ENCODE measurements around the gene OTX1. TPM values are rescaled to one million over a fixed set of nuclear protein-coding genes. Genes with fewer than 3 reads are reported as not detected.

Gene OTX1
- total and polyA plus RNA-seq, 2 of the 4 experiments (the other 2 are of a cell fraction), result 0.03 TPM; not detected in 1

DNA sequence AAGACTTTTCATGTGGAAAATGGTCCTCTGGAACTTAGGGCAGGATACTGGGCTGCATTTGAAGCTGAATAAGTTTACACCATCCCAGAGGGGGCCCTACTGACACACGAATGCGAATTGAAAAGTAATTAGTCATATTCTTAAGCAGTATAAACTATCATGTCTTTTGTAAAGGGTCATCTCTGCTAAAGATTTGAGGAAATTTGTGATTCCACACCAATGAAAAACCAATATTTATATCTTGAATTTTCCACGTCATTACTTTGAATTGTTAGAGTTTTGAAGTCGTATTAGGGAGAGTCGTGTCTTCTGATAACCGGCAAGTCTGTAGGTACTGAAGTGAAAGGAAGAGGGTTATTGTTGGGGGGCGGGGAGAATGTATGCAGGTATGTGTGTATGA lies 4.1 kb upstream of the OTX1 start:
- H3K4me2 ChIP-seq (ENCODE audit: low read depth, low read length), result no peak overlapping the region

More for the DNA sequence above, 4.1 kb upstream of the OTX1 start:
- Histone ChIP-seq H3K36me3 (ENCODE audit: control insufficient read depth, insufficient read depth, low read length) (peaks cover 6% of the 10 kb centered on the region), H4K8ac (ENCODE audit: low read depth in 2 of 2, low read length in 2 of 2) (no peak overlapping the region), H2AK5ac (ENCODE audit: low read depth, low read length) (no peak overlapping the region), H3K27ac (ENCODE audit: insufficient read depth, low read length) (no peak overlapping the region), H3K4me3 (ENCODE audit: insufficient read depth, low read depth, low read length) (no peak overlapping the region), H4K20me1 (ENCODE audit: insufficient read depth, low read length) (0 out of 2 replicates have a peak, but pooled peaks cover 9% of the 10 kb centered on the region), H3K18ac (ENCODE audit: low read depth, low read length) (no peak overlapping the region), H3K9me1 (ENCODE audit: insufficient read depth, low read length) (no peaks in the 10 kb centered on the region), H2BK120ac (ENCODE audit: low read depth, low read length) (no peak overlapping the region), H2BK20ac (ENCODE audit: low read depth, low read length) (no peak overlapping the region), H2AFZ (replicated peaks; ENCODE audit: low read length, poor library complexity) (no peak overlapping the region), H3K9me3 (ENCODE audit: control insufficient read depth, insufficient read depth, low read length) (peaks cover 14% of the 10 kb centered on the region), H3K4me1 (ENCODE audit: control insufficient read depth, insufficient read depth, low read length) (peaks cover 5% of the 10 kb centered on the region), H2BK15ac (ENCODE audit: low read depth, low read length) (no peak overlapping the region), H2AK9ac (replicated peaks; ENCODE audit: low read depth, low read length, poor library complexity) (no peak overlapping the region), H3K27me3 (ENCODE audit: control insufficient read depth, insufficient read depth, low read length) (peaks cover 37% of the 10 kb centered on the region), H4K91ac (ENCODE audit: insufficient read depth, low read depth, low read length) (no peak overlapping the region), H3K14ac (replicated peaks; ENCODE audit: low read depth, low read length) (no peak overlapping the region), H3K4ac (ENCODE audit: low read depth, low read length) (no peak overlapping the region), H3K56ac (ENCODE audit: extremely low read depth, insufficient read depth, low read length) (no peak overlapping the region), H2BK5ac (ENCODE audit: low read depth, low read length, poor library complexity, severe bottlenecking) (no peak overlapping the region), H3K9ac (ENCODE audit: low read depth, low read length) (no peak overlapping the region), H4K5ac (ENCODE audit: low read depth, low read length) (no peak overlapping the region), H3K79me1 (ENCODE audit: low read depth in 1 of 2, low read length in 2 of 2) (no peaks in the 10 kb centered on the region), H3K23ac (ENCODE audit: low read depth, low read length) (no peak overlapping the region)
- ATAC-seq (ENCODE audit: low read depth) (no peak), DNase-seq (no peak)
- POLR2A ChIA-PET (ENCODE audit: unreplicated experiment), result no interaction called here
- BruUV-seq (replicated peaks), result no TSS peak
- CTCF ChIA-PET, result interaction anchor here (0.6 kb wide), 1 partner anchor 35 kb away, joined by 3 read pairs; no protein-coding TSS in a partner anchor
- TF ChIP-seq, protein P1, sequence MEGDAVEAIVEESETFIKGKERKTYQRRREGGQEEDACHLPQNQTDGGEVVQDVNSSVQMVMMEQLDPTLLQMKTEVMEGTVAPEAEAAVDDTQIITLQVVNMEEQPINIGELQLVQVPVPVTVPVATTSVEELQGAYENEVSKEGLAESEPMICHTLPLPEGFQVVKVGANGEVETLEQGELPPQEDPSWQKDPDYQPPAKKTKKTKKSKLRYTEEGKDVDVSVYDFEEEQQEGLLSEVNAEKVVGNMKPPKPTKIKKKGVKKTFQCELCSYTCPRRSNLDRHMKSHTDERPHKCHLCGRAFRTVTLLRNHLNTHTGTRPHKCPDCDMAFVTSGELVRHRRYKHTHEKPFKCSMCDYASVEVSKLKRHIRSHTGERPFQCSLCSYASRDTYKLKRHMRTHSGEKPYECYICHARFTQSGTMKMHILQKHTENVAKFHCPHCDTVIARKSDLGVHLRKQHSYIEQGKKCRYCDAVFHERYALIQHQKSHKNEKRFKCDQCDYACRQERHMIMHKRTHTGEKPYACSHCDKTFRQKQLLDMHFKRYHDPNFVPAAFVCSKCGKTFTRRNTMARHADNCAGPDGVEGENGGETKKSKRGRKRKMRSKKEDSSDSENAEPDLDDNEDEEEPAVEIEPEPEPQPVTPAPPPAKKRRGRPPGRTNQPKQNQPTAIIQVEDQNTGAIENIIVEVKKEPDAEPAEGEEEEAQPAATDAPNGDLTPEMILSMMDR (conservative IDR thresholded peaks at IDR 0.05; ENCODE audit: low read depth, low read length), result no peak
- TF ChIP-seq MXI1 (IDR thresholded peaks at IDR 0.05; ENCODE audit: borderline replicate concordance, low read depth, low read length) (no peak), MAFK (IDR thresholded peaks at IDR 0.05; ENCODE audit: low read depth, low read length) (no peak), POLR2A (IDR thresholded peaks at IDR 0.05; ENCODE audit: low read depth, low read length) (no peak), RAD21 (IDR thresholded peaks at IDR 0.05; ENCODE audit: low read length) (no peak), RCOR1 (IDR thresholded peaks at IDR 0.05; ENCODE audit: insufficient replicate concordance, low read length) (no peak), BHLHE40 (IDR thresholded peaks at IDR 0.05; ENCODE audit: low read depth, low read length) (no peak), CEBPB (IDR thresholded peaks at IDR 0.05; ENCODE audit: low read depth, low read length) (no peak), NFE2L2 (IDR thresholded peaks at IDR 0.05; ENCODE audit: low read depth, low read length) (no peak), RFX5 (IDR thresholded peaks at IDR 0.05; ENCODE audit: low read depth, low read length) (no peak), CHD1 (IDR thresholded peaks at IDR 0.05; ENCODE audit: low read depth, low read length) (no peak)
- TF ChIP-seq, protein P2, sequence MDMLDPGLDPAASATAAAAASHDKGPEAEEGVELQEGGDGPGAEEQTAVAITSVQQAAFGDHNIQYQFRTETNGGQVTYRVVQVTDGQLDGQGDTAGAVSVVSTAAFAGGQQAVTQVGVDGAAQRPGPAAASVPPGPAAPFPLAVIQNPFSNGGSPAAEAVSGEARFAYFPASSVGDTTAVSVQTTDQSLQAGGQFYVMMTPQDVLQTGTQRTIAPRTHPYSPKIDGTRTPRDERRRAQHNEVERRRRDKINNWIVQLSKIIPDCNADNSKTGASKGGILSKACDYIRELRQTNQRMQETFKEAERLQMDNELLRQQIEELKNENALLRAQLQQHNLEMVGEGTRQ (IDR thresholded peaks at IDR 0.05; ENCODE audit: low read depth, low read length), result no peak
- TF ChIP-seq, protein P3, sequence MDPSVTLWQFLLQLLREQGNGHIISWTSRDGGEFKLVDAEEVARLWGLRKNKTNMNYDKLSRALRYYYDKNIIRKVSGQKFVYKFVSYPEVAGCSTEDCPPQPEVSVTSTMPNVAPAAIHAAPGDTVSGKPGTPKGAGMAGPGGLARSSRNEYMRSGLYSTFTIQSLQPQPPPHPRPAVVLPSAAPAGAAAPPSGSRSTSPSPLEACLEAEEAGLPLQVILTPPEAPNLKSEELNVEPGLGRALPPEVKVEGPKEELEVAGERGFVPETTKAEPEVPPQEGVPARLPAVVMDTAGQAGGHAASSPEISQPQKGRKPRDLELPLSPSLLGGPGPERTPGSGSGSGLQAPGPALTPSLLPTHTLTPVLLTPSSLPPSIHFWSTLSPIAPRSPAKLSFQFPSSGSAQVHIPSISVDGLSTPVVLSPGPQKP (IDR thresholded peaks at IDR 0.05; ENCODE audit: borderline replicate concordance, low read depth, low read length), result no peak
- in situ Hi-C loops (cut with MboI; ENCODE audit: low sequenced_read_pairs), result loop anchor here (25.0 kb wide), 1 partner anchor 584 kb away; no protein-coding TSS in a partner anchor
- WGBS, 2 experiments (ENCODE audit: extremely low coverage in 2 of 2, insufficient read length in 1 of 2), result 100% methylated on average over 1 of the region's 7 CpGs; no CpG with 5 or more reads in 1 of the 2 experiments
- dilution Hi-C loops (cut with HindIII; ENCODE audit: low sequenced_read_pairs, unreplicated experiment), result no loop called here
- intact Hi-C loops (cut with micrococcal nuclease), result no loop called here

Measured in IMR-90 (cell line).